ENCODE measurements around the gene GASK1A. TPM values are rescaled to one million over a fixed set of nuclear protein-coding genes. Genes with fewer than 3 reads are reported as not detected.

The GASK1A gene
- total RNA-seq, 6 experiments from 2014 or later = 5.5 to 17.5 (median 10.5) TPM

DNA sequence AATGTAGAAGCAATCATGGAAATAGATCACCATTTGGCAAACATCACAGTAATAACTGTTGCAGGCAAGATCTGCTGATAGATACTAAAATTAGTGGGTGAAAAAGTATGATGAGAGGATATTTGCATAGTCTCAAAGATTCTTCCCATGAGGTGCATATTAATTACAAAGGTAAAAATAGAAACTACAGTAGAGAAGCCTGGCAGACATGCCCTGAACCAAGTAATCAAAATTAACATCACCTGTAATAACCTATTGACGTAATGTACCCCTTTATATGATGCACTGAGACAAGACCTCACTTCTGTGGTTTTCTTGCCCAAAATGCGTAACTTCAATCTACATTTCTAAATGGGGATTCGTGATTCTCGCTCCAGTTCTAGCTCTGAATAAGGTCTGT lies 112.4 kb downstream of the GASK1A start:
- Histone ChIP-seq H3K36me3 (no peaks in the 10 kb centered on the region), H3K4me1 (peaks cover 0 to 7% (median 0%) of the 10 kb centered on the region in 4 donors), H3K27me3 (no peaks in the 10 kb centered on the region), H3K9me3 (no peaks in the 10 kb centered on the region), H3K4me3 (no peak overlapping the region), H3K27ac (no peak overlapping the region)
- intact Hi-C loops (cut with DNase I) = no loop called here
- ATAC-seq (no peak), DNase-seq (no peak)
- TF ChIP-seq, protein P1, sequence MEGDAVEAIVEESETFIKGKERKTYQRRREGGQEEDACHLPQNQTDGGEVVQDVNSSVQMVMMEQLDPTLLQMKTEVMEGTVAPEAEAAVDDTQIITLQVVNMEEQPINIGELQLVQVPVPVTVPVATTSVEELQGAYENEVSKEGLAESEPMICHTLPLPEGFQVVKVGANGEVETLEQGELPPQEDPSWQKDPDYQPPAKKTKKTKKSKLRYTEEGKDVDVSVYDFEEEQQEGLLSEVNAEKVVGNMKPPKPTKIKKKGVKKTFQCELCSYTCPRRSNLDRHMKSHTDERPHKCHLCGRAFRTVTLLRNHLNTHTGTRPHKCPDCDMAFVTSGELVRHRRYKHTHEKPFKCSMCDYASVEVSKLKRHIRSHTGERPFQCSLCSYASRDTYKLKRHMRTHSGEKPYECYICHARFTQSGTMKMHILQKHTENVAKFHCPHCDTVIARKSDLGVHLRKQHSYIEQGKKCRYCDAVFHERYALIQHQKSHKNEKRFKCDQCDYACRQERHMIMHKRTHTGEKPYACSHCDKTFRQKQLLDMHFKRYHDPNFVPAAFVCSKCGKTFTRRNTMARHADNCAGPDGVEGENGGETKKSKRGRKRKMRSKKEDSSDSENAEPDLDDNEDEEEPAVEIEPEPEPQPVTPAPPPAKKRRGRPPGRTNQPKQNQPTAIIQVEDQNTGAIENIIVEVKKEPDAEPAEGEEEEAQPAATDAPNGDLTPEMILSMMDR (IDR thresholded peaks at IDR 0.05) = no peak
- TF ChIP-seq POLR2A (IDR thresholded peaks at IDR 0.05) = no peak
- WGBS (ENCODE audit: insufficient coverage, low coverage, low lambda C conversion rate, missing lambda C conversion rate) = 92% methylated on average over 4 of the region's 4 CpGs

DNA sequence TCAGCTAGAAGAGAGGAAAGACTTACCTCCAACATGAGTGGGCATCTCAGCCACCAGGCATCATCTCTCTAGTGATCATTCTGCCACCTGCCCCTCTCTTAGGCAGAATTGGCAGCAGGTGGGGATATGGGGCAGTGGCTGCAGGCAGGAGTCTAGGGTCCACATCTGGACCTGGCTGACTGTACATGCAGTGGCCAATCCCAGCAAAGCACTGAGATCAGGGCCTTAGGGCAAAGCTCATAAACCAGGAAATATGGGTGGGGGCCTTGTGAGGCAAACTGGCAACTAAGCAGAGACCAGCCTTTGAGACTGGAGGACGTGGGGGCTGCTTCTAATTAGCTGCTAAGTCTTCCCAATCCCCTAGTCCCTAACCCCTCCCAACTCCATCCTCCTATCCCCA lies 113.9 kb downstream of the GASK1A start:
- ATAC-seq (no peak), DNase-seq (no peak)
- H3K27ac ChIP-seq = no peak overlapping the region
- no peaks in the 10 kb centered on the region for H3K4me1 ChIP-seq
- WGBS (ENCODE audit: insufficient coverage, low coverage, low lambda C conversion rate, missing lambda C conversion rate) = no CpG with 5 or more reads among the region's 1 CpG
- H3K27me3 ChIP-seq = no peaks in the 10 kb centered on the region
- no peak for TF ChIP-seq POLR2A (IDR thresholded peaks at IDR 0.05)
- TF ChIP-seq, protein P1 (IDR thresholded peaks at IDR 0.05) = no peak
- no peak overlapping the region for H3K4me3 ChIP-seq
- no peaks in the 10 kb centered on the region for H3K36me3 ChIP-seq
- intact Hi-C loops (cut with DNase I) = no loop called here
- no peaks in the 10 kb centered on the region for H3K9me3 ChIP-seq

DNA sequence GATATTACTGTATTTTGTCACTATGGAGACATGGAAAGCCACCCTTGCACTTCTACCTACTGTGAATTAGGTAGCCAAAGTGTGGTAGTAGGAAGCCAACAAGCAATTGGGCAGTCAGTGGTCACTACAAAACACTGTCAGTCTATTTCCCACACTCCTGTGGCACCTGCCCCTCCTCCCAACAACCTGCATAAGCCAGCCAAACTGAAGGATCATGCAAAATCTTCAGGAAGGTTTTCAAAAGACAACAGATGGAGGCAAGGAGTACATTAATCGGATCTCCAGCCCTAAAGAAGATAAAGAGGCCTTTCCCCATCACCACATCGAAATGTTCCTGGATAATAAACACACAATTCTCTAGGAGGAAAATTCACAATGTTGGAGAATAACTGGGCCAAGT lies 114.9 kb downstream of the GASK1A start:
- ATAC-seq = no peak
- Histone ChIP-seq H3K9me3 (no peaks in the 10 kb centered on the region), H3K27me3 (no peaks in the 10 kb centered on the region), H3K4me1 (no peaks in the 10 kb centered on the region), H3K4me3 (no peak overlapping the region), H3K36me3 (no peaks in the 10 kb centered on the region), H3K27ac (no peak overlapping the region)
- TF ChIP-seq POLR2A (IDR thresholded peaks at IDR 0.05) = no peak
- intact Hi-C loops (cut with DNase I) = no loop called here
- no CpG with 5 or more reads among the region's 2 CpGs for WGBS (ENCODE audit: insufficient coverage, low coverage, low lambda C conversion rate, missing lambda C conversion rate)
- DNase-seq = no peak

- TF ChIP-seq POLR2A (IDR thresholded peaks at IDR 0.05) = no peak
- TF ChIP-seq, protein P1 (IDR thresholded peaks at IDR 0.05) = no peak
- Histone ChIP-seq H3K4me1 (no peaks in the 10 kb centered on the region), H3K4me3 (no peak overlapping the region), H3K36me3 (no peaks in the 10 kb centered on the region), H3K9me3 (no peaks in the 10 kb centered on the region), H3K27ac (no peak overlapping the region), H3K27me3 (no peaks in the 10 kb centered on the region)
- DNase-seq (no peak), ATAC-seq (no peak)
- 100% methylated on average over 1 of the region's 2 CpGs for WGBS (ENCODE audit: insufficient coverage, low coverage, low lambda C conversion rate, missing lambda C conversion rate)
- intact Hi-C loops (cut with DNase I) = no loop called here
Observed at GRCh38 chr3:43094381-43094780, 115.3 kb downstream of the GASK1A start.

DNA sequence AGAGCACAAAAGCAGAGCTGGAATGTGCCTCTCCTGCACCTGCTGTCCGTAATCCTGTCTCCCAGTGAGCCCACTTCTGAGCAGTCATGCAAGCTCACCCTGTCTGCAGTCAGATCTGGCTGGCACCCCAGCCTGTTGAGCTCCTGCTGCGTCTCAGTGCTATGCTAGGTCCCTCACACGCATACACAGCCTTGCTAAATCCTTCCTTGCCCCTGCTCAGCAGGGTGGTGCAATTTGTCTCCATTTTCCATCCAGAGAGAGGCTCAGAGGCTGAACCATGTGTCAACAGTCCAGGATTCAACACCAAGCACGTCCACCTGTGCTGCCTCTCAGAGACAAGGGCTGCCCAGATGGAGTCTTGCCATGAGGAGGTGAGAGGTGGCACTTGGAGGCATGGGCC lies 115.7 kb downstream of the GASK1A start:
- DNase-seq (no peak), ATAC-seq (no peak)
- Histone ChIP-seq H3K4me3 (no peak overlapping the region), H3K27me3 (no peaks in the 10 kb centered on the region), H3K4me1 (no peaks in the 10 kb centered on the region), H3K9me3 (no peaks in the 10 kb centered on the region), H3K36me3 (no peaks in the 10 kb centered on the region), H3K27ac (no peak overlapping the region)
- 100% methylated on average over 1 of the region's 4 CpGs for WGBS (ENCODE audit: insufficient coverage, low coverage, low lambda C conversion rate, missing lambda C conversion rate)
- intact Hi-C loops (cut with DNase I) = no loop called here
- TF ChIP-seq, protein P1 (IDR thresholded peaks at IDR 0.05) = no peak
